ENCODE data around the gene MEGF10. TPM values are rescaled to one million over a fixed set of nuclear protein-coding genes. Genes with fewer than 3 reads are reported as not detected.
"Not testable (repeated sequence)": the region's sequence is repeated elsewhere in the genome, so short reads cannot be mapped to it uniquely, and the experiment has no call there.

Gene MEGF10
- total and polyA plus RNA-seq, 5 experiments from 2014 or later = 0.22 TPM; not detected in 4

DNA sequence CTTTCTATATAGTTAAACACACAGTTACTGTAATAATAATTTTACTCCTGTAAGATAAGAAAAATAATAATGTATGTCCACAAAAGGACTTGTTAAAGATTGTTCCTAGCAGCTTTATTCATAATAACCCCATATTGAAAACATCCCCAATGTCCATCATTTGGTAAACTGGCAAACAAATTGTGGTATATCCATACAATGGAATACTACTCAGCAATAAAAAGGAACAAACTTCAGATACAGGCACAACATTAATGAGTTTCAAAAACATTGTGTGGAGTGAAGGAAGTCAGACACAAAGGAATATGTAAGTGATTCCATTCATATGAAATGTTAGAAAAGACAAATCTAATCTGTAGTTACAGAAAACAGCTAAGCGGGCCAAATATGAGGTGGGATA lies 1.9 kb upstream of the MEGF10 start:
- peaks cover 41 to 97% (median 54%) of the 10 kb centered on the region in 5 donors for H3K27me3 Mint-ChIP-seq
- DNase-seq (no peak), ATAC-seq (no peak)
- H3K4me1 Mint-ChIP-seq = peaks cover 9 to 17% (median 15%) of the 10 kb centered on the region in 4 donors
- no peak overlapping the region for H3K4me3 Mint-ChIP-seq
- POLR2A ChIA-PET = no interaction called here
- H3K36me3 Mint-ChIP-seq = peaks cover 0 to 10% (median 3%) of the 10 kb centered on the region in 3 donors
- peaks cover 0 to 14% (median 6%) of the 10 kb centered on the region in 9 donors for H3K9me3 Mint-ChIP-seq
- no peak overlapping the region for H3K27ac Mint-ChIP-seq

GRCh38 chr5:127290946-127291693 lies 524 bp downstream of the MEGF10 start:
- Mint-ChIP-seq H3K36me3 (peaks cover 0 to 10% (median 3%) of the 10 kb centered on the region in 3 donors), H3K4me1 (peaks cover 9 to 17% (median 15%) of the 10 kb centered on the region in 4 donors), H3K4me3 (peak overlapping the region in 6 of 10 donors; percentile 11 to 54 (median 39)), H3K27me3 (peaks cover 42 to 96% (median 55%) of the 10 kb centered on the region in 5 donors), H3K9me3 (peaks cover 0 to 14% (median 6%) of the 10 kb centered on the region in 9 donors), H3K27ac (no peak overlapping the region)
- DNase-seq (no peak), ATAC-seq (no peak)
- POLR2A ChIA-PET = no interaction called here

DNA sequence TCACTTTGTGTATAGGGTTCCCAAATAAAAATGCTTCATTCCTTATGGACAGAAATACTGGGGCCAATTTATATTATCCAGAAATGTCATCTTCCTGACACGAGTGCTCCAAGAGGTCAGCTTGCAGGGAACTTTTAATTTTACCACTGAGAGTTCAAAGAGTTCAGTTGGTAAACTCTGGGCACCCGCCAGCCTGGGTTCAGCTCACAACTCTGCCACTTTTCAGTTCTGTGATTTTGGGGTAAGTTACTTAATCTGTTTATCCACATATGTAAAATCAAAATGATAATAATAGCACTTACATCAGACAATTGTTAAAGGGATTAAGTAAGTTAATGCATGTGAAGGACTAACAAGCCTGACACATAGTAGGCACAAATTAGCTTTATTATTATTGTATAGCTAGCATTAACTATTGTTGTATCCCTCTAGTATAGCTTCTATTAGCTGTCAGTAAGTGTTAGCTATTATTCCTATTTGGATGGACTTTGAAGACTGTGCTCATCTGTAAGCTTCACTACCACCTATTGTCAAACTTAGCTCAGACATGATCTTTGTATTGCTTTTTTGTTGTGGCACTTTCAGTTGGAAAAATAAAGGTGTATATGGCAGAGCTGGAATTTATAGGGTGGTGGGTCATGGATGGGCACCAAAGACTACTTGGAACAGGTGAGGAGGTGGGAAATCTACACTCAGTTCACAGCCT lies 1.6 kb downstream of the MEGF10 start:
- Mint-ChIP-seq H3K27ac (no peak overlapping the region), H3K36me3 (peaks cover 0 to 10% (median 3%) of the 10 kb centered on the region in 3 donors), H3K4me3 (no peak overlapping the region), H3K27me3 (peaks cover 43 to 86% (median 55%) of the 10 kb centered on the region in 5 donors), H3K9me3 (peaks cover 0 to 13% (median 6%) of the 10 kb centered on the region in 9 donors), H3K4me1 (peaks cover 9 to 17% (median 15%) of the 10 kb centered on the region in 4 donors)
- POLR2A ChIA-PET = no interaction called here
- DNase-seq (no peak), ATAC-seq (no peak)

DNA sequence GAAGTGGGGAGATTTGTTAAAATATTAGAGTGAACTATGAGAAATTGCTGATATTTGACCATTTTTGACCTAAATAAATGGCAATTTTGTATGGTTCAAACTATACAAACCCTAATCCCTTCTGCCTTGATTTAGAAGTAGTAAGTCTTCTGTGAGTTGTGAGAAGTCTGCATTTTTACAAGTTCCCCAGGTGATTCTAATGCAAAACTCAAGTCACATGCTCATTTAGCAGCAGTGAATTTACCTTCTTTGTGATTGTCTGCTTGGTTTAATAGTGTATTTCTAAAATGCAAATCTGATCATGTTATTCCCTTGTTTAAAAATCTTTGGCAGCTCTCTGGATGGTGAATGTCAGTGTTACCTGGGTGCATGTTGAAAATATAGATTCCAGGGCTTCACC lies 2.8 kb downstream of the MEGF10 start:
- POLR2A ChIA-PET = no interaction called here
- peaks cover 43 to 82% (median 58%) of the 10 kb centered on the region in 5 donors for H3K27me3 Mint-ChIP-seq
- peaks cover 0 to 6% (median 3%) of the 10 kb centered on the region in 3 donors for H3K36me3 Mint-ChIP-seq
- H3K4me3 Mint-ChIP-seq = no peak overlapping the region
- H3K9me3 Mint-ChIP-seq = peaks cover 0 to 9% (median 5%) of the 10 kb centered on the region in 9 donors
- peaks cover 9 to 17% (median 15%) of the 10 kb centered on the region in 4 donors for H3K4me1 Mint-ChIP-seq
- DNase-seq (no peak), ATAC-seq (no peak)
- no peak overlapping the region for H3K27ac Mint-ChIP-seq

- no peak for ATAC-seq
- POLR2A ChIA-PET = interaction anchor here (0.6 kb wide), 1 partner anchor 581 kb away, joined by 4 read pairs; no protein-coding TSS in a partner anchor
- H3K27me3 Mint-ChIP-seq = peaks cover 34 to 72% (median 47%) of the 10 kb centered on the region in 5 donors
- H3K4me3 Mint-ChIP-seq = no peak overlapping the region
- DNase-seq = no peak
- peaks cover 0 to 3% (median 0%) of the 10 kb centered on the region in 9 donors for H3K9me3 Mint-ChIP-seq
- peaks cover 7 to 14% (median 13%) of the 10 kb centered on the region in 4 donors for H3K4me1 Mint-ChIP-seq
- no peaks in the 10 kb centered on the region for H3K36me3 Mint-ChIP-seq
- no peak overlapping the region for H3K27ac Mint-ChIP-seq
Measured at GRCh38 chr5:127294829-127295228, 4.2 kb downstream of the MEGF10 start.

DNA sequence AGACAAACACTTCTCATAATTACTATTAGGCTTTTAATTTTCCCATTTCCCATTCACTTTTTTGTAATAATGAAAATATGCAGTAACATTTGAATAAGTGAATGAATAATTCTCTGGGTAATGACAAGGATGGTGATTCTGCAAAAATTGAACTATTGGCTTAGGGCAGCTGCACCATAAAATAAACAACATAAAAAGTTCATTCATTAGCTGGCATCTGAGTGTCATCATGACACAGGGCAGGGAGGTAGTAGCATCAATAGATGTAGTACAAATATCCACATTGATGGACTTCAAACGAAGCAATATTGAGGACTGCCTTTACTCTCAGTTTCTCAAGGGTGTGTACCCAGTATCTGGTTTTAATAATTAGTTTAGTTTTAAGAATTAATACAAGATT lies 4.9 kb downstream of the MEGF10 start:
- DNase-seq (no peak), ATAC-seq (no peak)
- no peak overlapping the region for H3K4me3 Mint-ChIP-seq
- POLR2A ChIA-PET = no interaction called here
- H3K36me3 Mint-ChIP-seq = no peaks in the 10 kb centered on the region
- peaks cover 5 to 9% (median 8%) of the 10 kb centered on the region in 4 donors for H3K4me1 Mint-ChIP-seq
- peaks cover 0 to 3% (median 0%) of the 10 kb centered on the region in 9 donors for H3K9me3 Mint-ChIP-seq
- H3K27ac Mint-ChIP-seq = no peak overlapping the region
- peaks cover 32 to 66% (median 45%) of the 10 kb centered on the region in 5 donors for H3K27me3 Mint-ChIP-seq

DNA sequence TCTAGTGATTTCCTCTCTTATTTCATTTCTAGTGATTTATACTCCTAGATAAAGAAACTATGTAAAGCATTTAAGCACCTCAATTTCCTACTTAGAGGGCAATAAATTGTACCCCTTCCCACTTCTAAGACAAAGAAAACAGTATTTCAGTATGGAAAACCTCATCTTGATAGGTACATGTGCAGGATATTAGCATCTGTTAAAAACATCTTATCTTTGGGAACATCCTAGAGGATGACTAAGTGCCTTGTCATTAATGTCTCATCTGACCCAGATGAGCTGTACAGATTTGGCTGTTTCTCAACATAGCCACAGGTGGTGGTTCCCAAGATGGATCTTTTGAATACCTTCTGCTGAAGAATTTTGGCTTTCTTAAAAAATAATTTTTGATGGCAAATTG lies 5.7 kb downstream of the MEGF10 start:
- Mint-ChIP-seq H3K27me3 (peaks cover 25 to 57% (median 37%) of the 10 kb centered on the region in 5 donors), H3K9me3 (no peaks in the 10 kb centered on the region), H3K27ac (no peak overlapping the region), H3K4me3 (no peak overlapping the region), H3K36me3 (no peaks in the 10 kb centered on the region), H3K4me1 (peaks cover 0 to under 1% (median under 1%) of the 10 kb centered on the region in 4 donors)
- no peak for ATAC-seq
- POLR2A ChIA-PET = no interaction called here
- DNase-seq = no peak

- H3K9me3 Mint-ChIP-seq, H3K36me3 Mint-ChIP-seq, ATAC-seq, H3K4me3 Mint-ChIP-seq, DNase-seq, H3K4me1 Mint-ChIP-seq, POLR2A ChIA-PET: not testable (repeated sequence)
- Mint-ChIP-seq H3K27me3 (peaks cover 20 to 51% (median 32%) of the 10 kb centered on the region in 5 donors), H3K27ac (peak overlapping the region in 1 of 10 donors; percentile 25)
Measured at GRCh38 chr5:127296894-127297293, 6.3 kb downstream of the MEGF10 start.

- H3K27ac Mint-ChIP-seq = no peak overlapping the region
- POLR2A ChIA-PET = no interaction called here
- H3K4me1 Mint-ChIP-seq = no peaks in the 10 kb centered on the region
Measured at GRCh38 chr5:127297348-127298035, 6.9 kb downstream of the MEGF10 start.

DNA sequence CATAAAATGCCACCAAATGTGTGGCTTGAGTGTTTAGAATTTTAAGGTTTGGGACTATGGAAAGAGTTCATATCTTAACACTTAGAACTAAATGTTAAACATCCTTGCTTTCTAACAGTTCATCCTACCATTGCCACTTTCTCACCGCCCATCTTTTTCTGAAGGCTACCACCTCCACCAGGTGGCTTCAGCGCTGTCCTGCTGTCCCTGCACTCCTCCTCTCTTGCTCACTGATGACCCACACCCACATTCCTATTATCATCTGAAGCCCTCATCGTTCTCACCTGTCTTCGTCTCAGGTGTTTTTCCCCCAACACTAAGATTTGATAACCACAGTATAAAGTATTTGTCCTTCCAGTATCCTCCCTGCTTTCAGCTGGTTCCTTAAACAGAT lies 7.4 kb downstream of the MEGF10 start:
- ATAC-seq = no peak
- Mint-ChIP-seq H3K4me3 (no peak overlapping the region), H3K9me3 (no peaks in the 10 kb centered on the region), H3K27me3 (peaks cover 18 to 49% (median 27%) of the 10 kb centered on the region in 5 donors), H3K4me1 (no peaks in the 10 kb centered on the region), H3K36me3 (no peaks in the 10 kb centered on the region), H3K27ac (no peak overlapping the region)
- POLR2A ChIA-PET = no interaction called here
- DNase-seq = no peak

More at GRCh38 chr5:127297348-127298035, 6.9 kb downstream of the MEGF10 start:
- Mint-ChIP-seq H3K4me3 (no peak overlapping the region), H3K36me3 (no peaks in the 10 kb centered on the region), H3K27me3 (peaks cover 15 to 50% (median 28%) of the 10 kb centered on the region in 5 donors), H3K9me3 (no peaks in the 10 kb centered on the region)
- DNase-seq = no peak
- ATAC-seq = no peak

DNA sequence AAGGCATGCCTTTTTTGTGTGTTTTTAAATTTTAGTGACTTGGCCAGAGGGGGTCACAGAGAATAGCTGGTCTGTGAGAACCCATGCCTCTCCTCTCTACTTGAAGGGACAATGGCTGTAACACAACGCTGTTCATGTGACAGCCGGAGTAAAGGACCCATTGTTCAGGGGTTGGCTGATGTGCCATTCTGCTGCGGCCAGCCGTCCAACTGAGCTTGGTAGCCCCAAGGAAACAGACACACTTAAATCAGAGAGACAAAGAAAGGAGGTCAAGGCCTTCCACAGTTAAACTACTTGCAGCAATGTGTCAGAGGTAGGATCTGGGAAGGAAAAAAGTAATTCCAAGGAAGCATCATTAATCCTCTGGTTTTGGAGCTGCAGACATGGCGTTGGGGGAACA lies 8.1 kb downstream of the MEGF10 start:
- DNase-seq = no peak
- Mint-ChIP-seq H3K36me3 (no peaks in the 10 kb centered on the region), H3K4me3 (no peak overlapping the region), H3K4me1 (no peaks in the 10 kb centered on the region), H3K27me3 (peaks cover 18 to 43% (median 22%) of the 10 kb centered on the region in 5 donors), H3K9me3 (no peaks in the 10 kb centered on the region), H3K27ac (no peak overlapping the region)
- no peak for ATAC-seq
- POLR2A ChIA-PET = no interaction called here

DNA sequence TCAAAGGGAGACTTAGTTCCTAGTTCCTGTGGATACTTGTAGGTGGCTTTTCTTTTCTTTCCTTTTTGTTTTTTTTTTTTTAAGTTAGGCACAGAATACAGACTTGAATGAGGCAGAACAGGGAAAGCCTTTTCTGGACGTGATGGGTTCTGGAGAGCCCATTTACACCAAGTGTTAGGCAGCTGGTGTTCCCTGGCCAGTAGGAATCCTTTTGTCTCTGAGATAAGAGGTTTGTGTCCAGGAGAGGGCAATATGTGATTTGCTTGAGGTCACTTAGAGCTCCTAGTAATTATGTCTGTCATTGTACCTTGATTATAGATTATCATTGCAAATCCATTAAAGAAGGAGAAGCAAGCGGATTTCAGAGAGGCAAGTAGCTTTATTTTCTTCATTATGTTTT lies 9.1 kb downstream of the MEGF10 start:
- POLR2A ChIA-PET = no interaction called here
- peaks cover 11 to 34% (median 16%) of the 10 kb centered on the region in 5 donors for H3K27me3 Mint-ChIP-seq

More for the DNA sequence above, 9.1 kb downstream of the MEGF10 start:
- no peak for DNase-seq
- H3K27ac Mint-ChIP-seq = no peak overlapping the region
- H3K4me3 Mint-ChIP-seq = no peak overlapping the region
- no peaks in the 10 kb centered on the region for H3K36me3 Mint-ChIP-seq
- no peaks in the 10 kb centered on the region for H3K9me3 Mint-ChIP-seq
- no peak for ATAC-seq
- no peaks in the 10 kb centered on the region for H3K4me1 Mint-ChIP-seq
